SH-SY5Y (cell line): ENCODE results near the gene ZNF226.

Experiments
- GATA2 ChIP-seq: IDR thresholded peaks from 2 replicates; pipeline ENCODE4 v1.6.1; 2011; ENCODE audit warnings: mild to moderate bottlenecking, low read depth, low read length
- GATA3 ChIP-seq: IDR thresholded peaks from 2 replicates; pipeline ENCODE4 v1.6.1; 2011; ENCODE audit warnings: low read depth, mild to moderate bottlenecking, low read length, moderate library complexity

Gene ZNF226

DNA sequence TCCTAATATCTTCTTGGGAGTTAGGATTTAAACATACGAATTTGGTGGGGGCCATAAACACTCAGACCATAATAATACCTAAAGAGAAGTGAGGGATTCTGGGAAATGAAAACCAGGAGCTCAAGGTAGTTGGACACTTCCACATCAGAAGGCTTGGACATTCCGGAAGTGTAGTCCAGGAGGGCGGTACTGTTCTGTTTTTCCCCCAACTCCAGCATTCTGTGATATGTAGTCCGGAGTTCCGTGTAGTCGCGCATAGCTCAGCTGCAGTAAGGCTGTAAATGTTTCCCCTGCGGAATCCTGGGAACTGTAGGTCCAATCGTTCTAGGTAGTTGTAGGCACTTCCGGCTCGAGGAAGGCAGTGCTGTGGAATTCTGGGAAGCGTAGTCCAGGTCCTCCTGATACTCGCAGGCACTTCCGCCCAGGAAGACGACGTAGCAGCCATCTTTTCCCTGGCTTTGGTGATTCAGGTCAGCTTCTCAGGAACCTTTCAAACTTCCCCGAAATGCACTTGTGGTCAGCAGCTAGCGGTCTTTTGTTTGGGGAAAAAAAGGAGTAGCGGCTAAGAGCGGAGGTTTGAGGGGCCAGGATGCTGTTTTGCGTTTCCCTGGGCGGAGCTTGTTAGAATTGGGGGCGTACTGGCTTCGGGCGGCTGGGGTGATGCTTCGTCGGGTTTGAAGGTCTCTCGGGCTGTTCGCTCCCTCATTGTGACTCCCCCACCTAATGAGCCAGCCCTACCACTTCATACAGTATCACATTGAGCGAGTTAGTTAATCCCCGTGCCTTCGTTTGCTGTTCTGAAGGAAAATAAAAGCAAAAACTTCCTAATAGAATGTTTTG is at the start of gene ZNF226:
Gene ZNF226 (plus strand): TSS at position 428 of the 840 bp plus-strand sequence. CDS start 4,981 bp downstream, outside the sequence.
- TF ChIP-seq GATA2 (no peak), GATA3 (no peak)

DNA sequence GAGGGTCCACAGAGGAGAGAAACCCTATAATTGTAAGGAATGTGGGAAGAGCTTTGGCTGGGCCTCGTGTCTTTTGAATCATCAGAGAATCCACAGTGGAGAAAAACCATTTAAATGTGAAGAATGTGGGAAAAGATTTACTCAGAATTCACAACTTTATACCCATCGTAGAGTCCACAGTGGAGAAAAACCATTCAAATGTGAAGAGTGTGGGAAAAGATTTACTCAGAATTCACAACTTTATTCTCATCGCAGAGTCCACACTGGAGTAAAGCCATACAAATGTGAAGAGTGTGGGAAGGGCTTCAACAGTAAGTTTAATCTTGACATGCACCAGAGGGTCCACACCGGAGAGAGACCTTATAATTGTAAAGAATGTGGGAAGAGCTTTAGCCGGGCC is 32.9 kb upstream of the ZNF226 start:
- TF ChIP-seq GATA2 (no peak), GATA3 (no peak)

DNA sequence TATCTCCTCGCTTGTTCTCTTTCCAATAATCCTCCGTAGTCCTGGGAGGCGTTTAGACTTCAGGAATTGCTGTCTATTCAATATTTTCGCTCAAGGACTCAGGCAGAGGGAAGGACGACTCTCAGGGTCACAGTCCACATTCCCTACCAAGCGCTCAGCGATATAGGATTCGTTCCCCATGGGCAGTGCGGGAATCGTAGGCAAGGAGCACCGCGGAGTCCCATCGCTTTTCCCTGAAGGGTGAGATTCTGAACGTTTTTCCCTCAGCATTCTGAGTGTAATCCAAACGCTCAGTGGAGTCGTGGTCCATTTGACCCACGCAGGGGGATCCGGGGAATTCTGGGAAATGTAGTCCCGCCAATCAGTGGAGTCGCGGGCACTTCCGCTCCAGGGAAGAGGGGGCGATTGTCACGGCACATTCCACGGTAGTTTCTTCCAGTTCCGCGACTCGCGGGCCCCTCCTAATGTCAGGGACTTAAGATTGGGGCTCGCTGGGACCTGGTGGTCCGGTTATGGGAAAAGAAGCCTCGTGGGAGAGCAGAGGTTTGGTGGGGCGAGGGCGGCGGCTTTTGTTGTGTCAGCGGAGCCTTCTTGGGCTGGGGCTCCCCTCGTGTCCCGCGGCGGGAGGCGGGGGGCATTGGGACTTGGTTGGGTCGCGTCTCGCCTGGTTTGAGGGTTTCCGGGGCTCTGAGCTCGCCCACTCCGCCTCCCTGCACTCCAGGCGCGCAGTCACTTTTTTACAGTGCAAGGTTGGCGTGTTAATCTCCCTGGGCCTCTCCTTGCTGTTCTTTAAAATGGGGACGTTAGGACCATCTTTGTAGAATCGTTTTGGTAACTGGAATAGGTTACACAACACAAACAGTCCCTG is 23.5 kb upstream of the ZNF226 start, which contains the start of gene ZNF234:
Gene ZNF234 (plus strand): TSS at position 364 of the 868 bp plus-strand sequence. CDS start 3,079 bp downstream, outside the sequence.
- TF ChIP-seq GATA3 = no peak
- no peak; the same call in 1 of the 2 replicates for TF ChIP-seq GATA2

DNA sequence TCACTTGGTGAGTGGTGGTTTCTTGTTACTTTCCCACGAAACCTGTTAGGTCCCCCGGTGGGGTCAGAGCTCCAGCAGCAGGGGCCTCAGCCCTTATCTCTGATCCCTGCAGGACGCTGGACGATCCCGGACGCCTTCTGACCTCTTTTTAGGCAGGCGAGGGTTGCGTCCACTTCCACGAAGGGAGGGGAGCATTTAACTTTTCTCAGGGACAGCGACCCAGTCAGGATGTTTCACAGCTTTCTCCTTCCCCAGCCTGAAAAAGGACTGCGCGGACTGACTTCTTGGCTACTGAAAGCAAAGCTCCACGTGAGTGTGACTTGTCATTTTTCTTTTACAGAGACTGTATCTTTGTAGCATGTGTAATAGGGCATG is 22.9 kb upstream of the ZNF226 start:
- TF ChIP-seq GATA3 = no peak
- peak; percentile 45; the same call in 1 of the 2 replicates for TF ChIP-seq GATA2

DNA sequence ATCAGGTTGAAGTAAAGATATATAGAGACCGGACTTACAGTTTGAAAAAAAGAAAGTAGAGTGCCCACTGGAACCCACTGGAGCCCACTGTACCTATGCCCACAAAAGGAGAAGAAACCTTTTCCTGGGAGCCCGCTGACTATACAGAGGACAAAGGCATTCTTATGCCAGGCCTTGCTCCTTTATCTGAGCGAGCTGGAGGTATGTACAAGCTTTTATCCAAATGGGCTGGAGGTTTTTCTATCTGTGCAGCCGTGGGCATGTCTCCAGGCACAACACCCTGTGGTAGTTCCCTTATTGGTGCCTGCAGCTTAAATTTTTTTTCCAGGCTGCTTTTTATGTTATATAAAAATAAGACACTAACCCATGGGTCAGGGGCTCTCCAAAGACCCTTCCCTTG is 15.1 kb upstream of the ZNF226 start:
- TF ChIP-seq GATA2 (no peak), GATA3 (no peak)

DNA sequence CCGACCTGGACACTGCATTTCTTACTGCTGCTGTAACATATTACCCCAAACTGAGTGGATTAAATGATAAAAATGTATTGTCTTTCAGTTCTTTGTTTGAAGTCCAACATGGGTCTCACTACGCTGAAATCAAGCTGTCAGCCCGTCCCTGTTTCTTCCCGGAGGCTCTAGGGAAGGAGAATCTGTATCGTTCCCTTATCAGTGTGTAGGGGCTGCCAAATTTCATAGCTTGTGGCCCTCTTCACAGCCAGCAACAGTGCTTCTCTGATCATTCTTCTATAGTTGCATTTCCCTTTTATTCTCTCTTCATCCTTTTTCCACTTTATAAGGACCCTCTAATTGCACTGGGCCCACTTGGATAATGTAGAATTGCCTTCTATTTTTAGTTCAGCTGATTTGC is 13.4 kb upstream of the ZNF226 start:
- TF ChIP-seq GATA3 = no peak
- TF ChIP-seq GATA2 = no peak

DNA sequence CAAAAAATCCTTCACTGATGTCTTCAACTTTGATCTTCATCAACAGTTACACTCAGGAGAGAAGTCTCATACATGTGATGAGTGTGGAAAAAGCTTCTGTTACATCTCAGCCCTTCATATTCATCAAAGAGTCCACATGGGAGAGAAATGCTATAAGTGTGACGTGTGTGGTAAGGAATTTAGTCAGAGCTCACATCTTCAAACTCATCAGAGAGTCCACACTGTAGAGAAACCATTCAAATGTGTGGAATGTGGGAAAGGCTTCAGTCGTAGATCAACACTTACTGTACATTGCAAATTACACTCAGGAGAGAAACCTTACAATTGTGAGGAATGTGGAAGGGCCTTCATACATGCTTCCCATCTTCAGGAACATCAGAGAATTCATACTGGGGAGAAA is 8.4 kb upstream of the ZNF226 start:
- TF ChIP-seq GATA3 (no peak), GATA2 (no peak)

DNA sequence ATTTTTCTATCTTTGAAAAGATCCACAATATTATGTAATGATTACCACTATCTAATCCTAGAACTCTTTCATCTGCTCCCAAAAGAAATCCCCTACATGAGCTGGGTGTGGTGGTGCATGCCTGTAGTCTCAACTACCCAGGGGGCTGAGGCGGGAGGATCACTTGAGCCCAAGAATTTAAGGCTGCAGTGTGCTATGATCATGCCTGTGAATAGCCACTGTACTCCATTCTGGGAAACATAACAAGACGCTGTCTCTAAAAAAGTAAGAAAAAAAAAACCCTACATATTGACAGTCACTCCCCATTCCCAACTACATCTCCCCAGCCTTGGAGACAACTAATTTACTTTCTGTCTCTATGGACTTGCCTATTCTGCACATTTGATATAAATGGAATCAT is 1.1 kb upstream of the ZNF226 start:
- no peak for TF ChIP-seq GATA2
- no peak for TF ChIP-seq GATA3

DNA sequence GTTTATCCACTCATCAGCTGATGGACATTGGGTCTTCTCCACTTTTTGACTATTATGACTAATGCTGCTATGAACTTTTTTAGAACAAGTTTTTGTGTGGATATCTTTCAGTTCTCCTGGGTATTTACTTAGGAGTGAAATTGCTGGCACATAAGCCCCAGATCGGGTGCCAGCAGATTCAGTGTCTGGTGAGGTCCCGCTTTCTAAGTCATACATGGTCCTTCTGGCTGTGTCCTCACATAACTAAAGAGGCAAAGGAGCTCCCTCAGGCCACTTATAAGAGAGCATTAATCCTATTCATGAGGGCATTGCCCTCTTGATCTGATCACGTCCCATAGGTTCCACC is 600 bp upstream of the ZNF226 start:
- TF ChIP-seq GATA2 (no peak), GATA3 (no peak)

DNA sequence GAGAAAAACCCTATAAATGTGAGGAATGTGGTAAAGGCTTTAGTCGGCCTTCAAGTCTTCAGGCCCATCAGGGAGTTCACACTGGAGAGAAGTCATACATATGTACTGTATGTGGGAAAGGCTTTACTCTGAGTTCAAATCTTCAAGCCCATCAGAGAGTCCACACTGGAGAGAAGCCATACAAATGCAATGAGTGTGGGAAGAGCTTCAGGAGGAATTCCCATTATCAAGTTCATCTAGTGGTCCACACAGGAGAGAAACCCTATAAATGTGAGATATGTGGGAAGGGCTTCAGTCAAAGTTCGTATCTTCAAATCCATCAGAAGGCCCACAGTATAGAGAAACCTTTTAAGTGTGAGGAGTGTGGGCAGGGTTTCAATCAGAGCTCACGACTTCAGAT is 11.7 kb downstream of the ZNF226 start:
- TF ChIP-seq GATA3 (no peak), GATA2 (no peak)

DNA sequence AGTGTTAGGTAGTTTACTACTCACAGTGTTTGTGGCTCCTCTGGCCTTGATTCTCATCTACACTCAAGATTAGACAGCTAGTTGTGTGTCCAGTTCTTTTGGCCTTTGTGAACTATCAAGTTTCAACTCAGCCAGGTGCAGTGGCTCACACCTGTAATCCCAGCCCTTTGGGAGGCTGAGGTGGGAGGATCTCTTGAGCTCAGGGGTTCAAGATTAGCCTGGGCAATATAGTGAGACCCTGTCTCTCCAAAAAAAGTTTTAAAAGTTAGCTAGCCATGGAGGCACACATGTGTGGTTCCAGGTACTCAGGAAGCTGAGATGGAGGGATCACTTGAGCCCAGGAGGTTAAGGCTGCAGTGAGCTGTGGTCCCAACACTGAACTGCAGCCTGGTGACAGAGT is 16.1 kb downstream of the ZNF226 start:
- TF ChIP-seq GATA2 = no peak
- TF ChIP-seq GATA3 = no peak

DNA sequence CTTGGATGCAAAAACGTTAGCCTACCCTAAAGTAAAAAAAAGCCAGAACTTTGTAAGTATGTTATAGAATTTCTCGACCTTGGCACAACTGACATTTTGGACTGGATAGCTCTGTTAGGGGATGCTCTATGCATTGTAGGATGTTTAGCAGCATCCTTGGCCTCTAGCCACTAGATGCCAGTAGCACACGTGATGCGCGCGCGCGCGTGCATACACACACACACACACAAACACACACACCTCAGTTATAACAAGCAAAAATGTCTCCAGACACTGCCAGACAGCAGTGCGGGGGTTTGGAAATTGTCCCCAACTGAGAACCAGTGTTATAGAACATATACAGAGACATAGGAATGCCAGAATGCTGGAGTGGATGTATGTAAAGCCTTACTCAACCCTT is 17.2 kb downstream of the ZNF226 start:
- TF ChIP-seq GATA2 (no peak), GATA3 (no peak)

DNA sequence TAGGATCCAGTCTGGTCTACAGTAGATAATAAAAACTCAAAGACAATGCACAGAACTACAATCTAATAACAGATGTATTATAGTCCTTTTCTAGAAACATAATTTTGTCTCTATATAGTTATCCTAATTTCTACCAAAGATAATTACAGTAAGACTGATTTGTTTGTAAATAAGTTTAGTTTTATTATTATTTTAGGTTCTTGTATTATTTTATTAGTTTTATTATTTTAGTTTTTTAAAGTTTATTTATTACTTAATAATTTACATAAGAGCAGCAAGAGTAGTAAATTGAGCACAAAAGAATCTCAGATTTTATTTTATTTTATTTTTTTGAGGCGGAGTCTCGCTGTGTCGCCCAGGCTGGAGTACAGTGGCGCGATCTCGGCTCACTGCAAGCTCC is 25.1 kb downstream of the ZNF226 start:
- TF ChIP-seq GATA3 = no peak
- TF ChIP-seq GATA2 = no peak

DNA sequence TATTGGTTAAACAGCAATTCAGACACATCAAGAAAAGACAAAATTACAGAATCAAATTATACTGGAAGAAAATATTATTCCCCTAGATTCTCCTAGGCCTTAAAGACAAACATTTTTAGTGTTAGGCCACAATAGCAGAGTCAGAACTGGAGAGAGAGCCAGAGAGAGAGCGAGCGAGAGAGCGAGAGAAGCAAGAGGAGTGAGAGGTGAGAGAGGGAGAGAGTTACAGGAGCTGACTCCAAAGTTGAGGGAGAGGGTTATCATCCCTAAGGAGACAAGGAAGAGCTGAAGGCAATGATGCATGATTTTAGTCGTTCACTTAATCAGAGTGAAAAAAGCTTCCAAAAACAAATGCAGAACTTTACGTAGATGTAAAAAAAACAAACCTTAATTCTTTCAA is 27.2 kb downstream of the ZNF226 start:
- no peak for TF ChIP-seq GATA3
- no peak for TF ChIP-seq GATA2
